Spinal cord (tissue), 10 donors: ENCODE results near the gene ATP6V1A. TPM values are rescaled to one million over a fixed set of nuclear protein-coding genes. Genes with fewer than 3 reads are reported as not detected.

ENCODE experiments used
- DNase-seq, 6 donors: peaks; one replicate each; pipeline versions ENCODE4 v3.0.0 to v3.0.0-alpha.2; 2013 to 2015; ENCODE audit warnings: low spot score in 6 of 6, low read depth in 4 of 6
- H3K27ac ChIP-seq: one replicate; pipeline ENCODE4 v1.5.1; 2013; ENCODE audit warnings: low read depth, low read length, control low read depth
- H3K27me3 ChIP-seq: one replicate; pipeline ENCODE4 v1.6.1; 2013; ENCODE audit warnings: low read length; ENCODE audit not compliant: control insufficient read depth, insufficient read depth
- H3K36me3 ChIP-seq: one replicate; pipeline ENCODE4 v1.6.1; 2013; ENCODE audit warnings: low read length; ENCODE audit not compliant: control insufficient read depth, insufficient read depth
- H3K4me1 ChIP-seq: one replicate; pipeline ENCODE4 v1.6.1; 2013; ENCODE audit warnings: low read length; ENCODE audit not compliant: control insufficient read depth, insufficient read depth
- H3K4me3 ChIP-seq: one replicate; pipeline ENCODE4 v1.5.1; 2013; ENCODE audit warnings: low read depth, low read length, control low read depth
- H3K9me3 ChIP-seq: one replicate; pipeline ENCODE4 v1.6.1; 2013; ENCODE audit warnings: low read length; ENCODE audit not compliant: control insufficient read depth, insufficient read depth
- WGBS: methylation state at CpG from one replicate; pipeline ENCODE4 v1.1.5; 2013; ENCODE audit warnings: missing lambda C conversion rate; ENCODE audit not compliant: insufficient coverage; 5-methylcytosine and 5-hydroxymethylcytosine counted together
- long read RNA-seq, 4 donors: transcript quantifications; one replicate each; lab custom pipeline, GENCODE V29; 2026
- polyA plus RNA-seq, 2 donors: library from polyadenylated mRNA; unstranded; fragments of 120-200 nt; gene quantifications; one replicate each; pipeline ENCODE4 v1.2.1, GENCODE V29; 2013; ENCODE audit not compliant: insufficient read length in 2 of 2
- total RNA-seq, 2 donors: library from RNA; depleted of rRNA in 1 of 2; stranded (reverse); fragments of 120-200 nt in 1 of 2; fragments of >200 nt in 1 of 2; gene quantifications; one replicate each; pipeline versions ENCODE4 v1.2.3 to v1.2.4, GENCODE V29; 2013 to 2014
- donor health status: healthy.

The ATP6V1A gene
- 100 to 1,000 TPM in 1 of 2 donors, 10 to 100 TPM in 1; 87.1 to 279 TPM for total RNA-seq
- polyA plus RNA-seq: 100 to 1,000 TPM; 104 to 134 TPM
- long read RNA-seq, donor 1, full-length matches to known transcripts: 21 of 26 reads
- long read RNA-seq, donor 1, partial matches to known transcripts: 0 of 26 reads
- long read RNA-seq, donor 1, other reads (novel, unspliced or antisense): 5 of 26 reads
- long read RNA-seq, donor 2, full-length matches to known transcripts: 5 of 5 reads
- long read RNA-seq, donor 2, partial matches to known transcripts: 0 of 5 reads
- long read RNA-seq, donor 2, other reads (novel, unspliced or antisense): 0 of 5 reads
- long read RNA-seq, donor 3, full-length matches to known transcripts: 11 of 18 reads
- long read RNA-seq, donor 3, partial matches to known transcripts: 7 of 18 reads
- long read RNA-seq, donor 3, other reads (novel, unspliced or antisense): 0 of 18 reads
- long read RNA-seq, donor 4, full-length matches to known transcripts: 5 of 5 reads
- long read RNA-seq, donor 4, partial matches to known transcripts: 0 of 5 reads
- long read RNA-seq, donor 4, other reads (novel, unspliced or antisense): 0 of 5 reads

DNA sequence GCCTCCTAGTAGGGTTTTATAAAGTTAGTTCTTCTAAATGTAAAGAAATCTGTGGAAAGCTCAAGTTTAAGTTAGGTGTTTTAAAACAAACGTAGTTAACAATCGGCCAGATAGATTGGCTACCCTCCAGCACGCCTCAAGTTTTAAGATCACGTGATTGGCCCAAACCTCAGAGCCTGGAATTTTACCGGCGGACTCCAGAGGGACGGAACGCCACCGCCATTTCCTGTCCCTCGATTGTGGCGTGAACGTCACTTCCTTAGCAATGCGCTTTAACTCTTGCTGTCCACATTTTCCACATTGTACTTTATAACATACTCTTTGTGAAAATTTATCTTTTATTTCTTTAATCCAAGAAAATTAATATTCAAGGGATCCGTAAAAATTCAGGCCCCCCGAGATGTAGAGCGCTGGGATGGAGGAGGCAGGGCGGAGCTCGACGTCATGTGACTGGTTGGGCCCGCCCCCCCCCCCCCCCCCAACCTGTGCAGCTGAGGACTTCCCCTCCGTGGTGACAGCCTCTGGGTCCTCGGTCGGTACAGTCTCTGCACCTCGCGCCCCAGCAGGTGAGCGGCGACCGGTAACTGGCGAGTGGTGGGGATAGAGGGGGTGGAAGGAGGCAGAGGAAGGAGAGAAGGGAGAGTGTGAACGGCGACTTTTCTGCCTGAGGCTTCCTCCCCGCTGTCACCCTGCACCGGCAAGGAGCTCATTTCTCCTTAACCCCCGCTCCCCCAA lies at the start of gene ATP6V1A:
TSS of gene ATP6V1A (plus strand) at position 488 of the 735 bp plus-strand sequence. CDS start 31,719 bp downstream, outside the sequence.
- Histone ChIP-seq H3K36me3 (no peaks in the 10 kb centered on the region), H3K4me1 (peaks cover 5% of the 10 kb centered on the region), H3K4me3 (peak within 1 kb of the TSS; percentile 98), H3K9me3 (no peaks in the 10 kb centered on the region), H3K27me3 (no peaks in the 10 kb centered on the region), H3K27ac (peak within 1 kb of the TSS; percentile 100)
- under 1% methylated on average over 18 of the region's 34 CpGs for WGBS
- peak; percentile 93 to 99 (median 96) for DNase-seq

DNA sequence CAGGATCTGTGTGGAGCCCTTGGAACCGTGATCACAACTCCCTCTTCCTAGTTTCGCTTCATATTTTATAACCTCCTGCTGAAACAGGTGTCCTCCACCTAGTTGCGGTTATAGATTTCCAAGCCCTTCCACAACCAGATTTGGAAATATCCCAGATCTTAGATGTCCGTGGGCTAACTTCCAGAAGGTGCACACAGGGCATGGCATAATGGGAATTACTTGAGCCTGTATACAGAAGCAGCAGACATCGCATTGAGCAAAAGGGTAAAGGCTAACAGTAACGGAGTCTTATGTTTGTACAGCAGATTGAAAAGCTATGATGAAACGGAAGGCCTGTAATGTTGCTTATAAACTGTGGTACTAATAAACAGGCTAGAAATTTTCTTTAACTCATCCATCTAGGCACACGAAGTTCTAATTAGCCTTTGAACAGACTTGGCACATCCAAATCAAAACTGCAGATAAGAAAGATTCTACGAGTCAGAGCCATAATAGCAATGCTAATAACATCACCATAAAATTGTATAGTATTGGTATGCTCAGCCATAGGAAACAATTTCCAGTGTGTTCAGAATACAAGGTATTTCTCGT lies 49.2 kb upstream of the ATP6V1A start:
- Histone ChIP-seq H3K27me3 (no peaks in the 10 kb centered on the region), H3K9me3 (no peaks in the 10 kb centered on the region), H3K4me1 (peaks cover 10% of the 10 kb centered on the region), H3K36me3 (no peaks in the 10 kb centered on the region), H3K4me3 (peak overlapping the region; percentile 78), H3K27ac (peak overlapping the region; percentile 91)
- WGBS: 16% methylated on average over 3 of the region's 10 CpGs
- DNase-seq: peak in 2 of 6 donors; percentile 6 to 11

DNA sequence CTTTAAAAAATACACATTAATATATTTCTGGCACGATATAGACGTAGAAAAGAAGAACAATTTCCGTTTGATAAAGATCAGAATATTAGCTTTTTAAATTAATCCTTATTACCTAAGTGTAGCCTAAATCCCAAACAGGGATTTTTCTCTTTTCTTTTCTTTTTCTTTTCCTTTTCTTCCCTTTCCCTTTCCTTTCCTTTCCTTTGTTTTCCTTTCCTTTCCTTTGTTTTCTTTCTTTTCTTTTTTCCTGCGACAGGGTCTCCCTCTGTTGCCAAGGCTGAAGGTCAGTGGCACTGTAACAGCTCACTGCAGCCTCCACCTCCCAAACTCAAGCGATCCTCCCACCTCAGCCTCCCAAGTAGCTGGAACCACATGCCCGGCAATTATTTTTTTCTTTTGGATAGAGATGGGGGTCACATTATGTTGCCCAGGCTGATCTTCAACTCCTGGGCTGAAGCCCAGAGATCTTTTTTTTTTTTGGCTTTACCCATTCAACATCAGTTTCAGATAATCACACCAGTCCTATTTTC lies 48.6 kb upstream of the ATP6V1A start:
- Histone ChIP-seq H3K9me3 (no peaks in the 10 kb centered on the region), H3K27ac (no peak overlapping the region), H3K4me1 (peaks cover 10% of the 10 kb centered on the region), H3K27me3 (no peaks in the 10 kb centered on the region), H3K36me3 (no peaks in the 10 kb centered on the region), H3K4me3 (no peak overlapping the region)
- 57% methylated on average over 1 of the region's 6 CpGs for WGBS
- DNase-seq: no peak

DNA sequence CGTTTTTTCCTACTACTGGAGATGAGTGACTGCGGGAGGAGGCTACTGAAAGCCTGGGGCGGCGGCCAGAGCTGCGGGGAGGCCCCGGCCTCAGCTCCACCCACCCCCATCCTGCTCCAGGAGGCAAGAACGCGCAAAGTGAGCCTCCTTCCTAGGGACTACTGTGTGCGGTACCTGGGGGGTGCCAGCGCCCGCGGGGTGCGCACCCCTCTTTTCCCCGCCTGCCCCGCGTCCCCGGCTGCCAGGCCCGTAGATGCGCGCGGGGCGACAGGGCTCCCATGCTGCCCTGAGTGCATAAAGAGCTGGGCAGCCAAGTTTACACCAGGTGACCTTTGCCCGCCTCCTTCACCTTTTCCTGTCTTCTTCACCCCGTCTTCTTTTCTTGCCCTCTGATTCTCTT lies 47.9 kb upstream of the ATP6V1A start:
- H3K36me3 ChIP-seq: no peaks in the 10 kb centered on the region
- WGBS: 16% methylated on average over 21 of the region's 24 CpGs

DNA sequence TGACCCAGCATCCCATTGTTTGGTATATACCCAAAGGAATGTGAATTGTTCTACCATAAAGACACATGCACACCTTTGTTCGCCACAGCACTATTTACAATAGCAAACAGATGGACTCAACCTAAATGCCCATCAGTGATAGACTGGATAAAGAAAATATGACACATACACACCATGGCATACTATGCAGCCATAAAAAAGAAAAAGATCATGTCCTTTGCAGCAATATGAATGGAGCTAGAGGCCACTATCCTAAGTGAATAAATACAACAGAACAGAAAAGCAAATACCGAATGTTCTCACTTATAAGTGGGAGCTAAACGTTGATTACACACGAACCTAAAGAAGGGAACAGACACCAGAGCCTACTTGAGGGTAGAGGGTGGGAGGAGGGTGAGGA lies 39.0 kb upstream of the ATP6V1A start:
- 80% methylated on average over 1 of the region's 4 CpGs for WGBS
- no peaks in the 10 kb centered on the region for H3K27me3 ChIP-seq
- no peaks in the 10 kb centered on the region for H3K36me3 ChIP-seq
- H3K4me1 ChIP-seq: no peaks in the 10 kb centered on the region
- no peaks in the 10 kb centered on the region for H3K9me3 ChIP-seq
- H3K4me3 ChIP-seq: no peak overlapping the region
- no peak overlapping the region for H3K27ac ChIP-seq
- no peak for DNase-seq

More for the DNA sequence above, 47.9 kb upstream of the ATP6V1A start:
- Histone ChIP-seq H3K4me3 (peak overlapping the region; percentile 24), H3K4me1 (peaks cover 10% of the 10 kb centered on the region), H3K9me3 (no peaks in the 10 kb centered on the region), H3K27ac (no peak overlapping the region), H3K27me3 (no peaks in the 10 kb centered on the region)
- peak in 1 of 6 donors; percentile 15 for DNase-seq

DNA sequence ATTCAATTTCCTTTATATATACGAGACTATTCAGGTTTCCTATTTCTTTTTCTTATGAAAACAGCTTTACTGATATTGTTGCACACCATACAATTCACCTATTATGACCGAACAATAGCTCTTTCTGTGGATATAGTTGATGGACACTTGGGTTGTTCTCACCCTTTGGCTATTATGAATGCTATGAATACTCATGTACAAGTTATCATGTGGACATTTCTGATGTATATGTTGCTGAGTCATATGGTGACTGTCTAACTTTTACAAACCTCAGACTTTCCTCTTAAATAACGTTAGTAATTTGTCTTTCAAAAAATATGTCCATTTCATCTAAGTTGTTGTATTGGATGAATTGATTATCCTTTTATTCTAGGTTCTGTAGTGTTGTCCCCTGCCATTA lies 34.7 kb upstream of the ATP6V1A start:
- Histone ChIP-seq H3K4me1 (no peaks in the 10 kb centered on the region), H3K27ac (no peak overlapping the region), H3K9me3 (no peaks in the 10 kb centered on the region), H3K27me3 (no peaks in the 10 kb centered on the region), H3K36me3 (no peaks in the 10 kb centered on the region), H3K4me3 (no peak overlapping the region)
- DNase-seq: no peak
- WGBS: no CpG with 5 or more reads among the region's 3 CpGs

DNA sequence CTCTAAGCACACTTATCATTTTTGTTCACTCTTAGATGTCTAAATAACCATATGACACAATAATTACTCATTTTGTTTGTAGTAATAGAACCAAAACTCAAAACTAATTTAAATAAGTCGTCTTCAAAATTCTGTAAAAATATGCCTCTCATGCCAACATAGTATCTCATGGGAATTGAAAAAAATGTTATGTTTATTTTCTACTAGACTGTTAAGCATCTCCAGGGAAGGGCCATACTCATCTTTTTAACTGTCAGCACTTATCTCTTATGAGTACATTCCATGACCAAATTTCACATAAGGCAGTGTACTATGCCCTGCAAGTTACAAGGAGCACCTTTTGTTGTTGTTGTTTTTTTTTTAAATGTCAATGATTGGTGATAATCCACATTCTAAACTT lies 32.1 kb upstream of the ATP6V1A start:
- H3K4me1 ChIP-seq: no peaks in the 10 kb centered on the region
- no peaks in the 10 kb centered on the region for H3K27me3 ChIP-seq
- no peak overlapping the region for H3K27ac ChIP-seq
- H3K36me3 ChIP-seq: no peaks in the 10 kb centered on the region
- H3K9me3 ChIP-seq: no peaks in the 10 kb centered on the region
- no peak for DNase-seq
- no CpG with 5 or more reads among the region's 1 CpG for whole genome bisulfite sequencing
- no peak overlapping the region for H3K4me3 ChIP-seq

DNA sequence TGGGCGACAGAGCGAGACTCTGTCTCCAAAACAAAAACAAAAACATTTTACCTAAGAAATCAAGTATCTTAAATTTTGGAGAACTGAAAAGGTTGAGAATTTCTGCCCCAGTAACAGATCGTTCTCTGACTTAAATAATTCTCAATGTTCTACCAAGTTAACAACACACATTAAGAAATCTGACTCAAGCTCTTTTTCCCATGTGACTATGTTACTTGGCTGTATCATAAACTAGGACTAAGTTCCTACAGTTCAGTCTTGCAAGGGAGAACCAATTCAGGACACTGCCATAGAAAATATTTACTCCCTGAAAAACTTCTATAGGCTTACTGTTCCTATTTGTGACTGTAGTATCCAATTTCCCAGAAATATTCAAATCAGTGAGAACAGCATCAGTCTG lies 29.5 kb upstream of the ATP6V1A start:
- H3K4me3 ChIP-seq: no peak overlapping the region
- no peaks in the 10 kb centered on the region for H3K4me1 ChIP-seq
- H3K36me3 ChIP-seq: peaks cover 7% of the 10 kb centered on the region
- H3K9me3 ChIP-seq: no peaks in the 10 kb centered on the region
- H3K27ac ChIP-seq: no peak overlapping the region
- H3K27me3 ChIP-seq: no peaks in the 10 kb centered on the region
- no CpG with 5 or more reads among the region's 3 CpGs for WGBS
- DNase-seq: no peak

DNA sequence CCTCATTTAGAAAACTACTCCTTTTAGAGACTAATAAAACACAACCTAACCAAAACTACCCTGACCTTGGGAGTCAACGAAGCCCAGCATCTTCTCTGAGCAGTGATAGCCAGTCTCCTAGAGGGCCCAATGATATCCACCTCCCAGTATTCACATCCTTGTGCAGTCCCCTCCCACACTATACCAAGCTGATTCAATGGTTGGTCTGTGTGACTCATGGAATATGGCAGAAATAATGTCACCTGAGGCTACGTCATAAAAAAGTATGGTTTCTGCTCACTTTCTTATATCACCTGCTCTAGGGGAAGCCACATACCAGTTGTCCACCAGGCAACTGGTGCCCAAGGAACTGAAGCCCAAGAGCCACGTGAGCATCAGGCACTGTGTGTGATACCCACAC lies 29.0 kb upstream of the ATP6V1A start:
- H3K4me3 ChIP-seq: no peak overlapping the region
- WGBS: 93% methylated on average over 2 of the region's 3 CpGs
- H3K9me3 ChIP-seq: no peaks in the 10 kb centered on the region
- H3K27ac ChIP-seq: no peak overlapping the region
- no peaks in the 10 kb centered on the region for H3K27me3 ChIP-seq
- DNase-seq: no peak
- H3K36me3 ChIP-seq: peaks cover 7% of the 10 kb centered on the region
- no peaks in the 10 kb centered on the region for H3K4me1 ChIP-seq
